ENCODE data around the gene MAX. TPM values are rescaled to one million over a fixed set of nuclear protein-coding genes. Genes with fewer than 3 reads are reported as not detected.

The MAX gene
- total RNA-seq, 1 experiment from 2014 or later, result 41.4 TPM

DNA sequence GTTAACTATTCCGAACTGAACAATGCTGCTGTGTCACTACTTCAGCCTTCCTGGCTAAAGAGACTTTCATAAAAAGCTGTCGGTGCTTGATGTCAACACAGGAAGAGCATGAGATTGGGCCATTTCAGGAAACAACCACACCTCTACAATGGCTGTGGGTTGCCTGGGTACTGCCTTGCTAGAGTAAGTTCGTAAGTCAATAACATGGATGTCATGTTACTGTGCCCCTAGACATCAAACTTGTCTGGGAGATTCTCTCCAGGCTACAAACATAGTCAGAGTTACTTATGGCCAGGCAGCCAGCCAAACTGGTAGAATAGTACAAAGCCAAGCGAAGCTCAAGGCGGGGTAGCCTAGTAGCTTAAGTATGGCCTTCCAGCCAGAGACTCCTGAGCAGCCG, 23.1 kb downstream of the MAX start:
- no TSS peak for BruUV-seq (replicated peaks)
- in situ Hi-C loops (cut with HindIII; ENCODE audit: low pct_unique_long_range_greater_than_20kb, low sequenced_read_pairs) (no loop called here), intact Hi-C loops (cut with micrococcal nuclease; ENCODE audit: unreplicated experiment) (no loop called here)
- Histone ChIP-seq H3K4me3 (ENCODE audit: low read depth in 2 of 2, low read length in 2 of 2) (no peak overlapping the region), H3K36me3 (ENCODE audit: control insufficient read depth, insufficient read depth, low read length) (no peaks in the 10 kb centered on the region; the same call in 1 of the 2 replicates), H3K27me3 (ENCODE audit: control insufficient read depth, insufficient read depth, low read length) (no peaks in the 10 kb centered on the region), H3K27ac (ENCODE audit: low read length) (no peak overlapping the region), H3K4me1 (ENCODE audit: control insufficient read depth, insufficient read depth, low read length) (no peaks in the 10 kb centered on the region), H3K9me3 (ENCODE audit: control insufficient read depth, insufficient read depth, low read depth, low read length) (no peaks in the 10 kb centered on the region)
- no peak for DNase-seq (ENCODE audit: low read depth, low spot score)
- CTCF ChIA-PET, result no interaction called here
- POLR2A ChIA-PET, result no interaction called here
- no peak for ATAC-seq
- TF ChIP-seq, protein P1, sequence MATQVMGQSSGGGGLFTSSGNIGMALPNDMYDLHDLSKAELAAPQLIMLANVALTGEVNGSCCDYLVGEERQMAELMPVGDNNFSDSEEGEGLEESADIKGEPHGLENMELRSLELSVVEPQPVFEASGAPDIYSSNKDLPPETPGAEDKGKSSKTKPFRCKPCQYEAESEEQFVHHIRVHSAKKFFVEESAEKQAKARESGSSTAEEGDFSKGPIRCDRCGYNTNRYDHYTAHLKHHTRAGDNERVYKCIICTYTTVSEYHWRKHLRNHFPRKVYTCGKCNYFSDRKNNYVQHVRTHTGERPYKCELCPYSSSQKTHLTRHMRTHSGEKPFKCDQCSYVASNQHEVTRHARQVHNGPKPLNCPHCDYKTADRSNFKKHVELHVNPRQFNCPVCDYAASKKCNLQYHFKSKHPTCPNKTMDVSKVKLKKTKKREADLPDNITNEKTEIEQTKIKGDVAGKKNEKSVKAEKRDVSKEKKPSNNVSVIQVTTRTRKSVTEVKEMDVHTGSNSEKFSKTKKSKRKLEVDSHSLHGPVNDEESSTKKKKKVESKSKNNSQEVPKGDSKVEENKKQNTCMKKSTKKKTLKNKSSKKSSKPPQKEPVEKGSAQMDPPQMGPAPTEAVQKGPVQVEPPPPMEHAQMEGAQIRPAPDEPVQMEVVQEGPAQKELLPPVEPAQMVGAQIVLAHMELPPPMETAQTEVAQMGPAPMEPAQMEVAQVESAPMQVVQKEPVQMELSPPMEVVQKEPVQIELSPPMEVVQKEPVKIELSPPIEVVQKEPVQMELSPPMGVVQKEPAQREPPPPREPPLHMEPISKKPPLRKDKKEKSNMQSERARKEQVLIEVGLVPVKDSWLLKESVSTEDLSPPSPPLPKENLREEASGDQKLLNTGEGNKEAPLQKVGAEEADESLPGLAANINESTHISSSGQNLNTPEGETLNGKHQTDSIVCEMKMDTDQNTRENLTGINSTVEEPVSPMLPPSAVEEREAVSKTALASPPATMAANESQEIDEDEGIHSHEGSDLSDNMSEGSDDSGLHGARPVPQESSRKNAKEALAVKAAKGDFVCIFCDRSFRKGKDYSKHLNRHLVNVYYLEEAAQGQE (IDR thresholded peaks at IDR 0.05; ENCODE audit: insufficient read depth in 1 of 2, low read depth in 2 of 2, low read length in 1 of 2), result no peak

DNA sequence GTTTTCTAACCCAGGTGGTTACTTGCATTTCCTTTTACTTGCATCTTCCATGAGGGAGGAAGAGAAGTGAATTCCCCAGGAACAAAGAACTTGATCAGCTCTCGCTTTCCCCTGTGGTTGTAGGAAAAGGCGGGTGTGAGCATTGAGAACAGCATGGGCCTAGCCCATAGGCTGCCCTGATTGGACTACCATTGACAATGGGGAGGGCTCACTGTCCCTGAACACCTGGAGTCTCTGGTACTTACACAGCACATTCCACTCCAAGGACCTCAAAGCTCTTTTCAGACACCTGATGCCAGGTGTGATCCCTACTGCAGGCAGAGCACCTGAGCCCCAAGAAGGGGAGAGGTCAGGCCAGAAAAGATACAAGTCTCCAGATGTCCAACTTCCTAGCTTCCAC, 25.0 kb downstream of the MAX start:
- no peaks in the 10 kb centered on the region; the same call in 1 of the 2 replicates for H3K36me3 ChIP-seq (ENCODE audit: control insufficient read depth, insufficient read depth, low read length)

More for the DNA sequence above, 25.0 kb downstream of the MAX start:
- no peaks in the 10 kb centered on the region for H3K4me1 ChIP-seq (ENCODE audit: control insufficient read depth, insufficient read depth, low read length)
- BruUV-seq (replicated peaks), result no TSS peak
- no peaks in the 10 kb centered on the region for H3K27me3 ChIP-seq (ENCODE audit: control insufficient read depth, insufficient read depth, low read length)
- TF ChIP-seq, protein P2, sequence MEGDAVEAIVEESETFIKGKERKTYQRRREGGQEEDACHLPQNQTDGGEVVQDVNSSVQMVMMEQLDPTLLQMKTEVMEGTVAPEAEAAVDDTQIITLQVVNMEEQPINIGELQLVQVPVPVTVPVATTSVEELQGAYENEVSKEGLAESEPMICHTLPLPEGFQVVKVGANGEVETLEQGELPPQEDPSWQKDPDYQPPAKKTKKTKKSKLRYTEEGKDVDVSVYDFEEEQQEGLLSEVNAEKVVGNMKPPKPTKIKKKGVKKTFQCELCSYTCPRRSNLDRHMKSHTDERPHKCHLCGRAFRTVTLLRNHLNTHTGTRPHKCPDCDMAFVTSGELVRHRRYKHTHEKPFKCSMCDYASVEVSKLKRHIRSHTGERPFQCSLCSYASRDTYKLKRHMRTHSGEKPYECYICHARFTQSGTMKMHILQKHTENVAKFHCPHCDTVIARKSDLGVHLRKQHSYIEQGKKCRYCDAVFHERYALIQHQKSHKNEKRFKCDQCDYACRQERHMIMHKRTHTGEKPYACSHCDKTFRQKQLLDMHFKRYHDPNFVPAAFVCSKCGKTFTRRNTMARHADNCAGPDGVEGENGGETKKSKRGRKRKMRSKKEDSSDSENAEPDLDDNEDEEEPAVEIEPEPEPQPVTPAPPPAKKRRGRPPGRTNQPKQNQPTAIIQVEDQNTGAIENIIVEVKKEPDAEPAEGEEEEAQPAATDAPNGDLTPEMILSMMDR (IDR thresholded peaks at IDR 0.05), result no peak
- TF ChIP-seq POLR2AphosphoS5 (IDR thresholded peaks at IDR 0.05; ENCODE audit: low read depth, low read length) (no peak), SIN3A (IDR thresholded peaks at IDR 0.05; ENCODE audit: borderline replicate concordance, insufficient read depth, low read depth, low read length) (no peak), TCF7L2 (IDR thresholded peaks at IDR 0.05; ENCODE audit: low read depth, low read length) (no peak)
- TF ChIP-seq, protein P1 (IDR thresholded peaks at IDR 0.05; ENCODE audit: insufficient read depth in 1 of 2, low read depth in 2 of 2, low read length in 1 of 2), result no peak
- no peaks in the 10 kb centered on the region for H3K9me3 ChIP-seq (ENCODE audit: control insufficient read depth, insufficient read depth, low read depth, low read length)
- DNase-seq (ENCODE audit: low read depth, low spot score) (no peak), ATAC-seq (no peak)
- in situ Hi-C loops (cut with HindIII; ENCODE audit: low pct_unique_long_range_greater_than_20kb, low sequenced_read_pairs) (no loop called here), intact Hi-C loops (cut with micrococcal nuclease; ENCODE audit: unreplicated experiment) (no loop called here)
- no peak overlapping the region for H3K27ac ChIP-seq (ENCODE audit: low read length)
- ChIA-PET POLR2A (no interaction called here), CTCF (no interaction called here)
- no peak overlapping the region for H3K4me3 ChIP-seq (ENCODE audit: low read depth in 2 of 2, low read length in 2 of 2)
